Right lobe of liver (tissue), 6 donors: ENCODE measurements around the gene TDP1. TPM values are rescaled to one million over a fixed set of nuclear protein-coding genes. Genes with fewer than 3 reads are reported as not detected.
A peak's percentile ranks its signal among the peaks of the same experiment; 100 is the strongest.

Experiments
- ATAC-seq, 4 donors: fragments of 200-7000 bp; cut with Tn5 transposase; one replicate each; pipeline ENCODE4 v1.9.1; 2020; ENCODE audit warnings: mild to moderate bottlenecking in 4 of 4, moderate library complexity in 4 of 4
- DNase-seq, 3 donors: peaks; one replicate each; pipeline ENCODE4 v3.0.0-alpha.2; 2020
- H3K27ac ChIP-seq, 3 donors: fragments of 200-600 bp; one replicate each; pipeline ENCODE4 v1.8.0; 2022
- H3K27me3 ChIP-seq, 2 donors: fragments of 200-600 bp; one replicate each; pipeline ENCODE4 v1.8.0; 2022
- H3K36me3 ChIP-seq, 4 donors: fragments of 200-600 bp; sonication (generic) in 1 of 4; one replicate each; pipeline versions ENCODE4 v1.5.1 to v1.8.0; 2017 to 2022; ENCODE audit warnings: control low read depth in 1 of 4
- H3K4me1 ChIP-seq, 4 donors: fragments of 200-600 bp; sonication (generic) in 1 of 4; one replicate each; pipeline versions ENCODE4 v1.5.1 to v1.8.0; 2017 to 2022; ENCODE audit warnings: control low read depth in 1 of 4
- H3K4me3 ChIP-seq, 3 donors: fragments of 200-600 bp; one replicate each; pipeline ENCODE4 v1.8.0; 2022
- H3K9me3 ChIP-seq, 4 donors: fragments of 200-600 bp; sonication (generic) in 1 of 4; one replicate each; pipeline versions ENCODE4 v1.5.1 to v1.8.0; 2017 to 2022; ENCODE audit warnings: control low read depth in 1 of 4
- POLR2A ChIP-seq: fragments of 450-650 bp; IDR thresholded peaks from one replicate; pipeline ENCODE4 v1.6.1; 2017; ENCODE audit warnings: antibody characterized with exemption, mild to moderate bottlenecking
- WGBS: methylation state at CpG from one replicate; pipeline ENCODE4 v1.1.6; 2018; ENCODE audit warnings: low coverage, low lambda C conversion rate; ENCODE audit not compliant: insufficient coverage; ENCODE audit errors: missing lambda C conversion rate; 5-methylcytosine and 5-hydroxymethylcytosine counted together
- intact Hi-C, 2 donors: fragments of 100-400 bp; cut with DNase I; formaldehyde crosslinking; loops; one replicate each; pipeline versions ENCODE4 v1.11.2 to v1.14.1; 2022
- total RNA-seq, 6 experiments: library from RNA; depleted of rRNA in 2 of 6; stranded (reverse); fragments of >200 nt in 2 of 6; fragmentation: NEBNext Ultra II Directional in 3 of 6; extraction: Animal tissue kit (Norgen Biotek cat#: 25700) in 3 of 6; gene quantifications; one replicate each; pipeline versions ENCODE4 v1.1.0 to v1.2.4, GENCODE V29; 2016 to 2023
- TF ChIP-seq, protein P1 (sequence below), 4 donors: fragments of 200-600 bp in 3 of 4; fragments of 450-650 bp in 1 of 4; IDR thresholded peaks; one replicate each; pipeline versions ENCODE4 v1.5.1 to v1.8.0; 2016 to 2022; ENCODE audit warnings: antibody characterized with exemption in 4 of 4, mild to moderate bottlenecking in 2 of 4
- donor health status: DM: no; HTN: yes; CAD: no.
- donor health status: DM: no; HTN: no; CAD: no.
- donor health status: DM: no; HTN: no; CAD: no.
- donor health status: DM: no; HTN: yes; CAD: no.
- donor health status: DM: no; HTN: yes; CAD: no.

Gene TDP1
- total RNA-seq, 6 experiments from 2014 or later: 4.9 to 7.1 (median 6.6) TPM

DNA sequence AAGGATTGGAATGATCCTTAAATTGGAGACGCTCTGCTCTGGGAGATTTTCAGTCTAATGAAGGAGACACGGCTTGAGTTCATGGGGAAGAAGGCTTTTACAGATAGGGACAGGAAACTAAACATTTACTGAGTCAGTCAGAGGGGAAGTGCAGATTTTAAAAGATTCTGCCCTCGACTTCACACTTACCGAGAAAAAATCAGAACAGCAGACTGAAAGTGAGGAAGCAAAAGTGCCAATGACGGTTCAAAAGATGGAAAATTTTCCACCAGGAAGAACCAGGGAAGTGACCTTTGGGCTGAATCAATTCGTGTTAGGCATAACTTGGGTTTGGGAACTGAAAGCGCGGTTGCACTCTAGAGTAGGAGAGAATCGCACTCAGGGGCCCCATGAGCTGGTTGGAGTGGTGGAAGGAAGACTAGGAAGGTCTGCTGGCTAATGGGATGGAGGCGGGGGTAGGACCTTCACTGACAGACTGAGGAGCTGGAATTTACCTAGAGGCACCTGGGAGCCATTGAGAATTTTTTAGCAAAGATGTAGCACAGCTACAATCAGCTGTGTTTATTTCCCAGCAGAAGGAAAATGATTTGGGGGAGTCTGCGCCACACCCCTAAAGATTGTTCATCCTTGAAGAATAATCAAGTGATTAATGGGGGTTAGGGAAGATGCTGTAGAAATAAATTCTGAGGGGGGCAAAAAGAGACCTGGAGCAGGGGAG lies 107.3 kb downstream of the TDP1 start:
- Histone ChIP-seq H3K27me3 (peaks cover 0 to 12% of the 10 kb centered on the region in 2 donors), H3K27ac (no peak overlapping the region), H3K4me3 (peak overlapping the region in 1 of 3 donors; percentile 3), H3K4me1 (peaks cover 0 to 26% (median 0%) of the 10 kb centered on the region in 4 donors), H3K36me3 (no peaks in the 10 kb centered on the region), H3K9me3 (no peaks in the 10 kb centered on the region)
- DNase-seq: no peak
- no peak for TF ChIP-seq POLR2A
- TF ChIP-seq, protein P1, sequence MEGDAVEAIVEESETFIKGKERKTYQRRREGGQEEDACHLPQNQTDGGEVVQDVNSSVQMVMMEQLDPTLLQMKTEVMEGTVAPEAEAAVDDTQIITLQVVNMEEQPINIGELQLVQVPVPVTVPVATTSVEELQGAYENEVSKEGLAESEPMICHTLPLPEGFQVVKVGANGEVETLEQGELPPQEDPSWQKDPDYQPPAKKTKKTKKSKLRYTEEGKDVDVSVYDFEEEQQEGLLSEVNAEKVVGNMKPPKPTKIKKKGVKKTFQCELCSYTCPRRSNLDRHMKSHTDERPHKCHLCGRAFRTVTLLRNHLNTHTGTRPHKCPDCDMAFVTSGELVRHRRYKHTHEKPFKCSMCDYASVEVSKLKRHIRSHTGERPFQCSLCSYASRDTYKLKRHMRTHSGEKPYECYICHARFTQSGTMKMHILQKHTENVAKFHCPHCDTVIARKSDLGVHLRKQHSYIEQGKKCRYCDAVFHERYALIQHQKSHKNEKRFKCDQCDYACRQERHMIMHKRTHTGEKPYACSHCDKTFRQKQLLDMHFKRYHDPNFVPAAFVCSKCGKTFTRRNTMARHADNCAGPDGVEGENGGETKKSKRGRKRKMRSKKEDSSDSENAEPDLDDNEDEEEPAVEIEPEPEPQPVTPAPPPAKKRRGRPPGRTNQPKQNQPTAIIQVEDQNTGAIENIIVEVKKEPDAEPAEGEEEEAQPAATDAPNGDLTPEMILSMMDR (IDR thresholded peaks at IDR 0.05): no peak
- peak in 3 of 4 donors; percentile 5 to 40 (median 15) for ATAC-seq
- 17% methylated on average over 11 of the region's 11 CpGs for WGBS
- intact Hi-C loops: no loop called here

- H3K4me3 ChIP-seq: no peak overlapping the region
- H3K9me3 ChIP-seq: no peaks in the 10 kb centered on the region
- no peak overlapping the region for H3K27ac ChIP-seq
- H3K4me1 ChIP-seq: no peaks in the 10 kb centered on the region
- no peaks in the 10 kb centered on the region for H3K27me3 ChIP-seq
- ATAC-seq (no peak), DNase-seq (no peak)
- WGBS: 60% methylated on average over 4 of the region's 6 CpGs
- H3K36me3 ChIP-seq: no peaks in the 10 kb centered on the region
- no peak for TF ChIP-seq POLR2A
- TF ChIP-seq, protein P1 (IDR thresholded peaks at IDR 0.05): no peak
- intact Hi-C loops: no loop called here
Measured at GRCh38 chr14:90072350-90072749, 116.6 kb downstream of the TDP1 start.

DNA sequence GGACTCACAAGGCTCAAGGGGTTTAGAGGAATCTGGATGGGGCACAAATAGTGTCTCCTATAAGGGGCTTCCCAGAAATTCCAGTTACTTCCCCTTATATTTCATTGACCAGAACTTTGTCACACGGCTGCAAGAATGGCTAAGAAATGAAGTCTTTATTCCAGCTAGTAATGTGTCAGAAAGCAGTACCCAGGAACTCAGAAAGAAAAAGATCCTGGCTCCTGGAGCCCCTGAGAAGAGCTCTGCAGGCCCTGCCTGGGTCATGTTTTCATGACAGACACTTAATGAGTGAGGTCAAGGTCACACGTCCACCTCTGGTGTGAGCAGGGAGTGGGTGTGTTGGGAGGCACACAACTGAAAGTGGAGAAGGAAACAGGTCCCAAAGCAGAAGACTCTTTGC lies 123.8 kb downstream of the TDP1 start:
- TF ChIP-seq, protein P1 (IDR thresholded peaks at IDR 0.05): no peak
- no peak for TF ChIP-seq POLR2A
- ATAC-seq (no peak), DNase-seq (no peak)
- no peak overlapping the region for H3K4me3 ChIP-seq
- H3K9me3 ChIP-seq: no peaks in the 10 kb centered on the region
- WGBS: 58% methylated on average over 2 of the region's 2 CpGs
- no peaks in the 10 kb centered on the region for H3K27me3 ChIP-seq
- H3K4me1 ChIP-seq: no peaks in the 10 kb centered on the region
- H3K36me3 ChIP-seq: no peaks in the 10 kb centered on the region
- no peak overlapping the region for H3K27ac ChIP-seq
- intact Hi-C loops: no loop called here

DNA sequence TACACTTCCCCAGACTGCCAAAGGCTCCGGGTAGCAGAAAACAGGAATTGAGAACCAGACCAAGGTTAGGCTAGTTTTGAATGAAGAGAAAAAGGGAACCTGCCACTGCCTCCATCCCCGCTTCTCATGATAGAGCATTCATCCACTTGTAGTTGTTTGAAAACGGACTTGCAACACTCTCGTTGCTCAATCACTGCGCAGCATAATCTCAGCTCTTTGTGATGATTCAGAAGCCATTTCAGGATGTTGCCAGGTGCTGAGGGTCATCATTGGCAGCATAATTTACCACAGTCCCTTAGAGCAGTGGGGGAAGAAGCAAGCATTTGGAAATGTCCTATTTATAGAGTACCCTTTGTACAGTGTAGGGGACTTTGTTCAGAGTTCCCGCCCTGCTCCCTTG lies 131.7 kb downstream of the TDP1 start:
- WGBS: 12% methylated on average over 6 of the region's 6 CpGs

More for the DNA sequence above, 131.7 kb downstream of the TDP1 start:
- Histone ChIP-seq H3K4me3 (no peak overlapping the region), H3K36me3 (no peaks in the 10 kb centered on the region), H3K27me3 (no peaks in the 10 kb centered on the region), H3K4me1 (no peaks in the 10 kb centered on the region), H3K9me3 (no peaks in the 10 kb centered on the region), H3K27ac (no peak overlapping the region)
- DNase-seq (peak in 2 of 3 donors; percentile 42 to 63), ATAC-seq (peak; percentile 78 to 98 (median 94))
- intact Hi-C loops: no loop called here
- TF ChIP-seq, protein P1 (IDR thresholded peaks at IDR 0.05): no peak
- TF ChIP-seq POLR2A: no peak
